Measurements from ENCODE around the gene MME. TPM values are rescaled to one million over a fixed set of nuclear protein-coding genes. Genes with fewer than 3 reads are reported as not detected.

The MME gene
- total and polyA plus RNA-seq, 2 donors (not counting 1 experiment from before 2014, with no cell fraction given): 137 to 451 TPM

DNA sequence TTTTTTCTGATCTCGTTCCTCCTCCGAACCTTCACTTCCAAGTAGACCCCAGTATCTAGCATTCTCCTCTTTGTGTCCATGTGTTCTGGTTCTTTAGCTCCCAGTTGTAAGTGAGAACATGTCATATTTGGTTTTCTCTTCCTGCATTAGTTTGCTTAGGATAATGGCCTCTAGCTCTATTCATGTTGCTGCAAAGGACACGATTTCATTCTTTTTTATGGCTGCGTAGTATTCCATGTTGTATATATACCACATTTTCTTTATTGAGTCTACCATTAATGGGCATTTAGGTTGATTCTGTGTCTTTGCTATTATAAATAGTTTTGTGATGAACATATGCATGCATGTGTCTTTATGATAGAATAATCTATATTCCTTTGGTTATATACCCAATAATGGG, 30.2 kb upstream of the MME start:
- Histone ChIP-seq H3K4me3 (replicated peaks in 1 of 4; ENCODE audit: control extremely low read depth in 1 of 4, insufficient read depth in 1 of 4, low read depth in 3 of 4, low read length in 4 of 4) (no peak overlapping the region), H3K4me1 (ENCODE audit: control insufficient read depth, extremely low read depth, insufficient read depth, low read length) (no peaks in the 10 kb centered on the region), H2AFZ (ENCODE audit: low read length) (no peak overlapping the region), H3K9ac (ENCODE audit: insufficient read depth, low read length) (no peak overlapping the region), H3K9me3 (ENCODE audit: control insufficient read depth, insufficient read depth, low read depth, low read length) (no peaks in the 10 kb centered on the region), H4K20me1 (ENCODE audit: control insufficient read depth, extremely low read depth, insufficient read depth, low read length) (no peaks in the 10 kb centered on the region), H3K79me2 (ENCODE audit: control insufficient read depth, insufficient read depth, low read length) (no peaks in the 10 kb centered on the region), H3K27me3 (ENCODE audit: control insufficient read depth, insufficient read depth, low read length) (no peaks in the 10 kb centered on the region), H3K27ac (ENCODE audit: insufficient read depth, low read length) (no peak overlapping the region), H3K36me3 (ENCODE audit: control insufficient read depth, insufficient read depth, low read length) (no peaks in the 10 kb centered on the region), H3K4me2 (ENCODE audit: extremely low read depth, insufficient read depth, low read length) (no peak overlapping the region)
- no peak for DNase-seq (ENCODE audit: low read depth in 2 of 2)
- TF ChIP-seq, protein P1, sequence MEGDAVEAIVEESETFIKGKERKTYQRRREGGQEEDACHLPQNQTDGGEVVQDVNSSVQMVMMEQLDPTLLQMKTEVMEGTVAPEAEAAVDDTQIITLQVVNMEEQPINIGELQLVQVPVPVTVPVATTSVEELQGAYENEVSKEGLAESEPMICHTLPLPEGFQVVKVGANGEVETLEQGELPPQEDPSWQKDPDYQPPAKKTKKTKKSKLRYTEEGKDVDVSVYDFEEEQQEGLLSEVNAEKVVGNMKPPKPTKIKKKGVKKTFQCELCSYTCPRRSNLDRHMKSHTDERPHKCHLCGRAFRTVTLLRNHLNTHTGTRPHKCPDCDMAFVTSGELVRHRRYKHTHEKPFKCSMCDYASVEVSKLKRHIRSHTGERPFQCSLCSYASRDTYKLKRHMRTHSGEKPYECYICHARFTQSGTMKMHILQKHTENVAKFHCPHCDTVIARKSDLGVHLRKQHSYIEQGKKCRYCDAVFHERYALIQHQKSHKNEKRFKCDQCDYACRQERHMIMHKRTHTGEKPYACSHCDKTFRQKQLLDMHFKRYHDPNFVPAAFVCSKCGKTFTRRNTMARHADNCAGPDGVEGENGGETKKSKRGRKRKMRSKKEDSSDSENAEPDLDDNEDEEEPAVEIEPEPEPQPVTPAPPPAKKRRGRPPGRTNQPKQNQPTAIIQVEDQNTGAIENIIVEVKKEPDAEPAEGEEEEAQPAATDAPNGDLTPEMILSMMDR (conservative IDR thresholded peaks at IDR 0.05 in 1 of 2, IDR thresholded peaks at IDR 0.05 in 1 of 2; ENCODE audit: low read depth in 1 of 2, low read length in 2 of 2): no peak
- TF ChIP-seq EZH2 (IDR thresholded peaks at IDR 0.05; ENCODE audit: low read length, missing control alignments): no peak

DNA sequence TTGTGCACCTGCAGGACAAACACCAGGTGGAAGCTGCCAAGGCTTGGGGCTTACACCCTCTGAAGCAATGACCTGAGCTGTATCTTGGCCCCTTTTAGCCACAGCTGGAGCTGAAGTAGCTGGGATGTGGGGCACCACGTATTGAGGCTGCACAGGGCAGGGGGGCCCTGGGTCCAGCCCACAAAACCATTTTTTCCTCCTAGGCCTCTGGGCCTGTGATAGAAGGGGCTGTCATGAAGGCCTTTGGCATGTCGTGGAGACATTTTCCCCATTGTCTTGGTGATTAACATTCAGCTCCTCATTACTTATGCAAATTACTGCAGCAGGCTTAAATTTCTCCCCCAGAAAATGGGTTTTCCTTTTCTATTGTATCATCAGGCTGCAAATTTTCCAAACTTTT, 27.6 kb upstream of the MME start:
- no peaks in the 10 kb centered on the region for H3K36me3 ChIP-seq (ENCODE audit: control insufficient read depth, insufficient read depth, low read length)
- no peak for TF ChIP-seq EZH2 (IDR thresholded peaks at IDR 0.05; ENCODE audit: low read length, missing control alignments)
- TF ChIP-seq, protein P1 (conservative IDR thresholded peaks at IDR 0.05 in 1 of 2, IDR thresholded peaks at IDR 0.05 in 1 of 2; ENCODE audit: low read depth in 1 of 2, low read length in 2 of 2): no peak
- no peaks in the 10 kb centered on the region for H3K9me3 ChIP-seq (ENCODE audit: control insufficient read depth, insufficient read depth, low read depth, low read length)
- no peaks in the 10 kb centered on the region for H3K4me1 ChIP-seq (ENCODE audit: control insufficient read depth, extremely low read depth, insufficient read depth, low read length)
- H3K4me2 ChIP-seq (ENCODE audit: extremely low read depth, insufficient read depth, low read length): no peak overlapping the region
- no peaks in the 10 kb centered on the region for H4K20me1 ChIP-seq (ENCODE audit: control insufficient read depth, extremely low read depth, insufficient read depth, low read length)
- no peak overlapping the region for H3K9ac ChIP-seq (ENCODE audit: insufficient read depth, low read length)
- no peaks in the 10 kb centered on the region for H3K27me3 ChIP-seq (ENCODE audit: control insufficient read depth, insufficient read depth, low read length)
- no peak overlapping the region for H3K27ac ChIP-seq (ENCODE audit: insufficient read depth, low read length)
- H3K79me2 ChIP-seq (ENCODE audit: control insufficient read depth, insufficient read depth, low read length): no peaks in the 10 kb centered on the region
- H3K4me3 ChIP-seq (replicated peaks in 1 of 4; ENCODE audit: control extremely low read depth in 1 of 4, insufficient read depth in 1 of 4, low read depth in 3 of 4, low read length in 4 of 4): no peak overlapping the region
- H2AFZ ChIP-seq (ENCODE audit: low read length): no peak overlapping the region
- DNase-seq (ENCODE audit: low read depth in 2 of 2): no peak

DNA sequence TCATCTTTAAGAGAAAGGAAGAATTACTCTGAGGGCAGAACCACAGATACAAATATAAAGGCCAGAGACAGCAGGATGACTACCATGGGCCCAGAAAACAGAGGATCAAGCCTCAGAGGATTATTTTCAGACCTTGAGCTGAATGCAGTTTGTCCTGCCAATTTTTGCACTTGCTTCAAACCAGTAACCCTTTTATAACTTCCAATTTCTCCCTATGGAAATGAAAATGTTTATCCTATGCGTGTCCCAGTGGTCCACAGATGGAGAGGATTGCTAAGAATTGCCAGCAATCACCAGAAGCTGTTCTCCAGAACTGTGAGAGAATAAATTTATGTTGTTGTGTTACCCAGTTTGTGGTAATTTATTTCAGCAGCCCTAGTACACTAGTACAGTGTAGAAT, 26.4 kb upstream of the MME start:
- DNase-seq (ENCODE audit: low read depth in 2 of 2): no peak
- H3K4me3 ChIP-seq (replicated peaks in 1 of 4; ENCODE audit: control extremely low read depth in 1 of 4, insufficient read depth in 1 of 4, low read depth in 3 of 4, low read length in 4 of 4): no peak overlapping the region
- H3K79me2 ChIP-seq (ENCODE audit: control insufficient read depth, insufficient read depth, low read length): no peaks in the 10 kb centered on the region
- no peak overlapping the region for H3K9ac ChIP-seq (ENCODE audit: insufficient read depth, low read length)
- H2AFZ ChIP-seq (ENCODE audit: low read length): no peak overlapping the region
- TF ChIP-seq, protein P1 (conservative IDR thresholded peaks at IDR 0.05 in 1 of 2, IDR thresholded peaks at IDR 0.05 in 1 of 2; ENCODE audit: low read depth in 1 of 2, low read length in 2 of 2): no peak
- TF ChIP-seq EZH2 (IDR thresholded peaks at IDR 0.05; ENCODE audit: low read length, missing control alignments): no peak
- no peak overlapping the region for H3K27ac ChIP-seq (ENCODE audit: insufficient read depth, low read length)
- H3K27me3 ChIP-seq (ENCODE audit: control insufficient read depth, insufficient read depth, low read length): no peaks in the 10 kb centered on the region
- no peak overlapping the region for H3K4me2 ChIP-seq (ENCODE audit: extremely low read depth, insufficient read depth, low read length)
- no peaks in the 10 kb centered on the region for H3K9me3 ChIP-seq (ENCODE audit: control insufficient read depth, insufficient read depth, low read depth, low read length)
- H4K20me1 ChIP-seq (ENCODE audit: control insufficient read depth, extremely low read depth, insufficient read depth, low read length): no peaks in the 10 kb centered on the region
- H3K4me1 ChIP-seq (ENCODE audit: control insufficient read depth, extremely low read depth, insufficient read depth, low read length): no peaks in the 10 kb centered on the region
- H3K36me3 ChIP-seq (ENCODE audit: control insufficient read depth, insufficient read depth, low read length): no peaks in the 10 kb centered on the region

All from fibroblast of lung (primary cell).